ENCODE measurements around the gene AKAP7.

DNA sequence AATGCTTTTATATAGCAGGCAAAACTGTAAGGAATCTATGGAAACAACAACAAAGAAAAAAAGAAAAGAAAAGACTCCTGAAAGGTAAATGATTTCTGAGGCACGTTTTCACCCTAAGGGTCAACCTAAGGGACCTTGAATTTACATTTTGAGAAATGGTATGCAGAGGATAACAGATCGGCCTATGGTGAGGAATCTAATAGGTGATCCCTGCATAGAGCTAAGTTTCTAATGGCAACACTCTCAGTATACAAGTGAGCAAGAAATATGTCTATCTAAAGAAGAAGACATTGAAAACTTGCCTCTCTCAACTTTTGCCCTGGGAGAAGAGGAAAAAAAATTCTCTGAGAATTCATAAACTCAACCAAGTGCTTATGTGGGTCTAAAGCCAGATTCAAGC lies 18.9 kb upstream of the AKAP7 start:
- TF ChIP-seq EZH2 (IDR thresholded peaks at IDR 0.05; ENCODE audit: borderline replicate concordance, insufficient read depth, low read depth, low read length, poor library complexity, severe bottlenecking): no peak
- TF ChIP-seq, protein P1, sequence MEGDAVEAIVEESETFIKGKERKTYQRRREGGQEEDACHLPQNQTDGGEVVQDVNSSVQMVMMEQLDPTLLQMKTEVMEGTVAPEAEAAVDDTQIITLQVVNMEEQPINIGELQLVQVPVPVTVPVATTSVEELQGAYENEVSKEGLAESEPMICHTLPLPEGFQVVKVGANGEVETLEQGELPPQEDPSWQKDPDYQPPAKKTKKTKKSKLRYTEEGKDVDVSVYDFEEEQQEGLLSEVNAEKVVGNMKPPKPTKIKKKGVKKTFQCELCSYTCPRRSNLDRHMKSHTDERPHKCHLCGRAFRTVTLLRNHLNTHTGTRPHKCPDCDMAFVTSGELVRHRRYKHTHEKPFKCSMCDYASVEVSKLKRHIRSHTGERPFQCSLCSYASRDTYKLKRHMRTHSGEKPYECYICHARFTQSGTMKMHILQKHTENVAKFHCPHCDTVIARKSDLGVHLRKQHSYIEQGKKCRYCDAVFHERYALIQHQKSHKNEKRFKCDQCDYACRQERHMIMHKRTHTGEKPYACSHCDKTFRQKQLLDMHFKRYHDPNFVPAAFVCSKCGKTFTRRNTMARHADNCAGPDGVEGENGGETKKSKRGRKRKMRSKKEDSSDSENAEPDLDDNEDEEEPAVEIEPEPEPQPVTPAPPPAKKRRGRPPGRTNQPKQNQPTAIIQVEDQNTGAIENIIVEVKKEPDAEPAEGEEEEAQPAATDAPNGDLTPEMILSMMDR (IDR thresholded peaks at IDR 0.05): no peak

Data from B cell (primary cell).